NB4 (cell line): ENCODE data around the gene ELAPOR2.

Source experiments
- MYC ChIP-seq: IDR thresholded peaks from 2 replicates; pipeline ENCODE4 v1.6.1; 2011; ENCODE audit warnings: low read depth, low read length
- POLR2A ChIP-seq: IDR thresholded peaks from 2 replicates; pipeline ENCODE4 v1.6.1; 2011; ENCODE audit warnings: mild to moderate bottlenecking; ENCODE audit not compliant: insufficient read length; ENCODE audit errors: extremely low read depth
- TF ChIP-seq, protein P1 (sequence below): IDR thresholded peaks from one replicate; pipeline ENCODE4 v1.5.1; 2012; ENCODE audit warnings: low read depth, low read length
- TF ChIP-seq, protein P2 (sequence below): IDR thresholded peaks from 2 replicates; pipeline ENCODE4 v1.6.1; 2011; ENCODE audit warnings: low read depth, low read length

DNA sequence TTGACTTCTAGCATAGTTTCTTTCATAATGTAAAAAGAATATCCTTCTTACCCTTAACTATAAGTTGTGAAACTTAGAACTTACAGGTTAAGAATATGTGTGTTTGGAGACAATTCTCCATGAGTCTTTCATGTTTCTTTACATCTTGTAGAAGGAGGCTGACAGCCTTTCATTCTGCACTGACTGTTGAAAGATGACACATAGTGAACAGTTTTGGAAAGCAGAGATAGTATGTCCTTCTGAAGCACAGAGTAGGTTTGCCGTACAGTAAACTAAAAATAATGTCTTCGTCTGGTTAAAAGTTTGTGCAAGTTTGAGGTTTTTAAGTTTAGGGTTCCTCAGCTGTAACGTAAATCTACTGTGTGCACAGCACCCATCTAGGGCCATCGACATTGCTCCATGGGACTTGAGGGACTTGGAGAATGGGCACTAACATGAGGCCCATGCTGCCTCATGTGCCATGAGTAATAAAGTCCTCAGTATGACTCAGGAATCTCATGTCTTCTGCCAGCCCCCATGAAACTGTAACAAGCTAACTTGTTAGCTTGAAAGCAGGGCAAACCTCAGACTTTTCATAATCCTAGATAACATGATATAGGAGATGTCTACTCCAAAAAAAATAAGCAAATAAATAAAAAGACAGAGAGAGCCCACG is 24.5 kb upstream of the ELAPOR2 start:
- TF ChIP-seq, protein P1, sequence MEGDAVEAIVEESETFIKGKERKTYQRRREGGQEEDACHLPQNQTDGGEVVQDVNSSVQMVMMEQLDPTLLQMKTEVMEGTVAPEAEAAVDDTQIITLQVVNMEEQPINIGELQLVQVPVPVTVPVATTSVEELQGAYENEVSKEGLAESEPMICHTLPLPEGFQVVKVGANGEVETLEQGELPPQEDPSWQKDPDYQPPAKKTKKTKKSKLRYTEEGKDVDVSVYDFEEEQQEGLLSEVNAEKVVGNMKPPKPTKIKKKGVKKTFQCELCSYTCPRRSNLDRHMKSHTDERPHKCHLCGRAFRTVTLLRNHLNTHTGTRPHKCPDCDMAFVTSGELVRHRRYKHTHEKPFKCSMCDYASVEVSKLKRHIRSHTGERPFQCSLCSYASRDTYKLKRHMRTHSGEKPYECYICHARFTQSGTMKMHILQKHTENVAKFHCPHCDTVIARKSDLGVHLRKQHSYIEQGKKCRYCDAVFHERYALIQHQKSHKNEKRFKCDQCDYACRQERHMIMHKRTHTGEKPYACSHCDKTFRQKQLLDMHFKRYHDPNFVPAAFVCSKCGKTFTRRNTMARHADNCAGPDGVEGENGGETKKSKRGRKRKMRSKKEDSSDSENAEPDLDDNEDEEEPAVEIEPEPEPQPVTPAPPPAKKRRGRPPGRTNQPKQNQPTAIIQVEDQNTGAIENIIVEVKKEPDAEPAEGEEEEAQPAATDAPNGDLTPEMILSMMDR: no peak
- TF ChIP-seq MYC: no peak
- TF ChIP-seq, protein P2, sequence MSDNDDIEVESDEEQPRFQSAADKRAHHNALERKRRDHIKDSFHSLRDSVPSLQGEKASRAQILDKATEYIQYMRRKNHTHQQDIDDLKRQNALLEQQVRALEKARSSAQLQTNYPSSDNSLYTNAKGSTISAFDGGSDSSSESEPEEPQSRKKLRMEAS: no peak
- no peak for TF ChIP-seq POLR2A
